ENCODE data around the gene SIAH1. TPM values are rescaled to one million over a fixed set of nuclear protein-coding genes. Genes with fewer than 3 reads are reported as not detected.
"Not testable (repeated sequence)": the region's sequence is repeated elsewhere in the genome, so short reads cannot be mapped to it uniquely, and the experiment has no call there.

The SIAH1 gene
- total RNA-seq, 1 donor = 38.5 TPM

GRCh38 chr16:48367441-48368049, 17.7 kb downstream of the SIAH1 start:
- no peak for DNase-seq (ENCODE audit: low read depth in 2 of 3, low spot score in 2 of 3)

- DNase-seq (ENCODE audit: low read depth in 2 of 3, low spot score in 2 of 3) = peak; percentile 28 to 70 (median 56)
Measured at GRCh38 chr16:48366165-48367093, 18.8 kb downstream of the SIAH1 start.

- peak; percentile 41 to 71 (median 70) for DNase-seq (ENCODE audit: low read depth in 2 of 3, low spot score in 2 of 3)
Measured at GRCh38 chr16:48365601-48366164, 19.5 kb downstream of the SIAH1 start.

- DNase-seq (ENCODE audit: low read depth in 2 of 3, low spot score in 2 of 3) = no peak
Measured at GRCh38 chr16:48365025-48365600, 20.1 kb downstream of the SIAH1 start.

GRCh38 chr16:48361540-48362144, 23.6 kb downstream of the SIAH1 start:
- DNase-seq (ENCODE audit: low read depth in 2 of 3, low spot score in 2 of 3) = no peak

- no peak for DNase-seq (ENCODE audit: low read depth in 2 of 3, low spot score in 2 of 3)
Measured at GRCh38 chr16:48361012-48361411, 24.2 kb downstream of the SIAH1 start.

- DNase-seq (ENCODE audit: low read depth in 2 of 3, low spot score in 2 of 3) = no peak
Measured at GRCh38 chr16:48359983-48360382, 25.2 kb downstream of the SIAH1 start.

- no peak for DNase-seq (ENCODE audit: low read depth in 2 of 3, low spot score in 2 of 3)
Measured at GRCh38 chr16:48358419-48358818, 26.8 kb downstream of the SIAH1 start.

GRCh38 chr16:48356633-48357376, 28.4 kb downstream of the SIAH1 start:
- DNase-seq (ENCODE audit: low read depth in 2 of 3, low spot score in 2 of 3) = no peak

GRCh38 chr16:48354877-48355855, 30.0 kb downstream of the SIAH1 start:
- no peak for DNase-seq (ENCODE audit: low read depth in 2 of 3, low spot score in 2 of 3)

- not testable (repeated sequence) for DNase-seq (ENCODE audit: low read depth in 2 of 3, low spot score in 2 of 3)
Measured at GRCh38 chr16:48354385-48354784, 30.8 kb downstream of the SIAH1 start.

GRCh38 chr16:48353565-48354163, 31.5 kb downstream of the SIAH1 start:
- peak; percentile 44 to 93 (median 86) for DNase-seq (ENCODE audit: low read depth in 2 of 3, low spot score in 2 of 3)

GRCh38 chr16:48352648-48353390, 32.4 kb downstream of the SIAH1 start:
- DNase-seq (ENCODE audit: low read depth in 2 of 3, low spot score in 2 of 3) = no peak

- DNase-seq (ENCODE audit: low read depth in 2 of 3, low spot score in 2 of 3) = no peak
Measured at GRCh38 chr16:48350736-48351135, 34.5 kb downstream of the SIAH1 start.

GRCh38 chr16:48347980-48348379, 37.2 kb downstream of the SIAH1 start:
- no peak for DNase-seq (ENCODE audit: low read depth in 2 of 3, low spot score in 2 of 3)

GRCh38 chr16:48347191-48347865, 37.9 kb downstream of the SIAH1 start:
- peak in 2 of 3 donors; percentile 24 to 46 for DNase-seq (ENCODE audit: low read depth in 2 of 3, low spot score in 2 of 3)

- no peak for DNase-seq (ENCODE audit: low read depth in 2 of 3, low spot score in 2 of 3)
Measured at GRCh38 chr16:48342591-48342990, 42.6 kb downstream of the SIAH1 start.

Data from hematopoietic multipotent progenitor cell (in vitro differentiated cells).